HepG2 (cell line): ENCODE data around the gene DPP7. TPM values are rescaled to one million over a fixed set of nuclear protein-coding genes. Genes with fewer than 3 reads are reported as not detected.

ENCODE experiments used
- CENPT ChIP-seq: sonication (generic); formaldehyde crosslinking; IDR thresholded peaks from 2 replicates; pipeline ENCODE4 v1.8.0; 2022; ENCODE audit warnings: low read depth, mild to moderate bottlenecking, moderate library complexity, missing genetic modification reagents
- ESRRA ChIP-seq: sonication (generic); formaldehyde crosslinking; IDR thresholded peaks from 2 replicates; pipeline ENCODE4 v1.5.1; 2020; ENCODE audit warnings: mild to moderate bottlenecking, low read depth, missing genetic modification reagents
- POLR2G ChIP-seq: fragments of 200-400 bp; formaldehyde crosslinking; IDR thresholded peaks from 2 replicates; pipeline ENCODE4 v1.6.1; 2018; ENCODE audit warnings: mild to moderate bottlenecking, low read depth, low read length, moderate library complexity
- RNF2 ChIP-seq: fragments of 450-650 bp; conservative IDR thresholded peaks from 2 replicates; pipeline ENCODE4 v1.6.1; 2016; ENCODE audit warnings: low read depth
- SALL1 ChIP-seq: sonication (generic); formaldehyde crosslinking; IDR thresholded peaks from 2 replicates; pipeline ENCODE4 v1.8.0; 2022; ENCODE audit warnings: mild to moderate bottlenecking, missing genetic modification reagents
- SIN3A ChIP-seq: IDR thresholded peaks from 2 replicates; pipeline ENCODE4 v1.6.1; 2011; ENCODE audit warnings: low read depth, mild to moderate bottlenecking, control low read depth, low read length, borderline replicate concordance
- SNAI1 ChIP-seq: sonication (generic); formaldehyde crosslinking; IDR thresholded peaks from 2 replicates; pipeline ENCODE4 v1.5.0; 2020; ENCODE audit warnings: mild to moderate bottlenecking, missing genetic modification reagents, borderline replicate concordance
- SPEN ChIP-seq: sonication (generic); formaldehyde crosslinking; IDR thresholded peaks from 2 replicates; pipeline ENCODE4 v1.5.1; 2020; ENCODE audit warnings: low read depth, mild to moderate bottlenecking, missing genetic modification reagents
- SYNCRIP ChIP-seq: fragments of 200-400 bp; formaldehyde crosslinking; IDR thresholded peaks from 2 replicates; pipeline ENCODE4 v1.6.1; 2018; ENCODE audit warnings: mild to moderate bottlenecking, low read depth, low read length; ENCODE audit not compliant: insufficient read depth
- YEATS4 ChIP-seq: sonication (generic); formaldehyde crosslinking; IDR thresholded peaks from 2 replicates; pipeline ENCODE4 v1.4.0; 2020; ENCODE audit warnings: missing genetic modification reagents, borderline replicate concordance
- ZBTB3 ChIP-seq: sonication (generic); formaldehyde crosslinking; IDR thresholded peaks from 2 replicates; pipeline ENCODE4 v1.4.0; 2020; ENCODE audit warnings: low read depth, mild to moderate bottlenecking, moderate library complexity, missing genetic modification reagents, borderline replicate concordance
- ZNF274 ChIP-seq: sonication (generic); formaldehyde crosslinking; IDR thresholded peaks from 2 replicates; pipeline ENCODE4 v1.5.1; 2020; ENCODE audit warnings: mild to moderate bottlenecking, missing genetic modification reagents
- ZNF343 ChIP-seq: sonication (generic); formaldehyde crosslinking; IDR thresholded peaks from 2 replicates; pipeline ENCODE4 v1.4.0; 2020; ENCODE audit warnings: mild to moderate bottlenecking, missing genetic modification reagents
- ZNF709 ChIP-seq: sonication (generic); formaldehyde crosslinking; IDR thresholded peaks from 2 replicates; pipeline ENCODE4 v1.5.0; 2020; ENCODE audit warnings: mild to moderate bottlenecking, missing genetic modification reagents
- ZNF75D ChIP-seq: sonication (generic); formaldehyde crosslinking; IDR thresholded peaks from 2 replicates; pipeline ENCODE4 v1.8.1; 2023; ENCODE audit warnings: missing genetic modification reagents, mild to moderate bottlenecking, borderline replicate concordance
- polyA plus RNA-seq, 8 experiments: library from polyadenylated mRNA; depleted of rRNA in 3 of 8; stranded (reverse) in 7 of 8; unstranded in 1 of 8; fragments of >200 nt; fragmentation: Illumina TruSeq in 4 of 8; extraction: Trizol in 4 of 8; gene quantifications; 2 replicates each; pipeline versions ENCODE4 v1.2.1 to v1.2.3, GENCODE V29; 2011 to 2016; ENCODE audit warnings: low read depth in 4 of 8, missing spikeins in 1 of 8, mixed read lengths in 1 of 8; ENCODE audit not compliant: insufficient read depth in 1 of 8
- total RNA-seq, 5 experiments: library from RNA; depleted of rRNA; stranded (reverse); fragments of >200 nt; fragmentation: Illumina TruSeq; extraction: Trizol; gene quantifications; 2 replicates each; pipeline ENCODE4 v1.2.3, GENCODE V29; 2016; ENCODE audit warnings: low read depth in 1 of 5
- TF ChIP-seq, protein P1 (sequence below): IDR thresholded peaks from 2 replicates; pipeline ENCODE4 v1.6.1; 2016; ENCODE audit warnings: low read depth, missing genetic modification reagents, missing compliant biosample characterization
- TF ChIP-seq, protein P2 (sequence below): IDR thresholded peaks from 2 replicates; pipeline ENCODE4 v1.6.1; 2016; ENCODE audit warnings: low read depth
- TF ChIP-seq, protein P3 (sequence below): sonication (generic); formaldehyde crosslinking; IDR thresholded peaks from 2 replicates; pipeline ENCODE4 v1.4.0; 2020; ENCODE audit warnings: missing genetic modification reagents

DPP7 gene
- total and polyA plus RNA-seq, 2 of the 13 experiments (the other 11 are each of a cell fraction or from before 2014, with no cell fraction given) = 1.2 to 4.5 TPM

DNA sequence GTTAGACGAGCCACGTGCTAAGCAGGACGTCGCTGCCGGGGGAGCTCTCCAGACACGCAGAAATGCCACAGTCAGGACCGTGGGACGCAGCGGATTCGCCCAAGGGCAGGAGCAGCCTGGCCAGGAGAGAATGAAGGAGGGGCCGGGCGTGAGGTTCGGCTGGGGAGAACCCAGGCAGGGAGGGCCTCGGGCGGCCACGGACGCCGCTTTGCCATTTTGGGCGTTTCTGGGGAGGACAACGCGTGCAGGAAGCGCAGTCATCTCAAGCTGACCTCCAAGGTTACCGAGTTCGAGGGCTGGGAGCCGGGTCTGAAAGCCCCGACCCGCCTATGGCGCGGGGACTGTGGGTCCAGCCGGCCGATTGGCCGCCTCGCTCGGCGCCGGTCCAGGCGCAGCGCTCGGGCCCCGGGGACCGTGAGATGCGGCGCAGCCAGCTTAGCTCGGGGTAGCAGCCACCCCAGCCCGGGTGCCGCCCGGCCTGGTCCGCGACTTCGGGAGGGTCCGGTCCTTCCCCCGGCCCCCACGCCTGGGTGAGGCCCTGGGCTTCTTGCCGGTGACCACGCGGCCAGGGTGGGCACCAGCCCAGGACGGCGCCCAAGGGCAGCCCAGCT, 28.5 kb downstream of the DPP7 start (continued):
- peak; percentile 25; the same call in 1 of the 2 replicates for TF ChIP-seq SNAI1
- 0 out of 2 replicates have a peak, but pooled peaks have one; percentile 53 for TF ChIP-seq ZBTB3 (CRISPR knock-in tag)
- TF ChIP-seq, protein P1, sequence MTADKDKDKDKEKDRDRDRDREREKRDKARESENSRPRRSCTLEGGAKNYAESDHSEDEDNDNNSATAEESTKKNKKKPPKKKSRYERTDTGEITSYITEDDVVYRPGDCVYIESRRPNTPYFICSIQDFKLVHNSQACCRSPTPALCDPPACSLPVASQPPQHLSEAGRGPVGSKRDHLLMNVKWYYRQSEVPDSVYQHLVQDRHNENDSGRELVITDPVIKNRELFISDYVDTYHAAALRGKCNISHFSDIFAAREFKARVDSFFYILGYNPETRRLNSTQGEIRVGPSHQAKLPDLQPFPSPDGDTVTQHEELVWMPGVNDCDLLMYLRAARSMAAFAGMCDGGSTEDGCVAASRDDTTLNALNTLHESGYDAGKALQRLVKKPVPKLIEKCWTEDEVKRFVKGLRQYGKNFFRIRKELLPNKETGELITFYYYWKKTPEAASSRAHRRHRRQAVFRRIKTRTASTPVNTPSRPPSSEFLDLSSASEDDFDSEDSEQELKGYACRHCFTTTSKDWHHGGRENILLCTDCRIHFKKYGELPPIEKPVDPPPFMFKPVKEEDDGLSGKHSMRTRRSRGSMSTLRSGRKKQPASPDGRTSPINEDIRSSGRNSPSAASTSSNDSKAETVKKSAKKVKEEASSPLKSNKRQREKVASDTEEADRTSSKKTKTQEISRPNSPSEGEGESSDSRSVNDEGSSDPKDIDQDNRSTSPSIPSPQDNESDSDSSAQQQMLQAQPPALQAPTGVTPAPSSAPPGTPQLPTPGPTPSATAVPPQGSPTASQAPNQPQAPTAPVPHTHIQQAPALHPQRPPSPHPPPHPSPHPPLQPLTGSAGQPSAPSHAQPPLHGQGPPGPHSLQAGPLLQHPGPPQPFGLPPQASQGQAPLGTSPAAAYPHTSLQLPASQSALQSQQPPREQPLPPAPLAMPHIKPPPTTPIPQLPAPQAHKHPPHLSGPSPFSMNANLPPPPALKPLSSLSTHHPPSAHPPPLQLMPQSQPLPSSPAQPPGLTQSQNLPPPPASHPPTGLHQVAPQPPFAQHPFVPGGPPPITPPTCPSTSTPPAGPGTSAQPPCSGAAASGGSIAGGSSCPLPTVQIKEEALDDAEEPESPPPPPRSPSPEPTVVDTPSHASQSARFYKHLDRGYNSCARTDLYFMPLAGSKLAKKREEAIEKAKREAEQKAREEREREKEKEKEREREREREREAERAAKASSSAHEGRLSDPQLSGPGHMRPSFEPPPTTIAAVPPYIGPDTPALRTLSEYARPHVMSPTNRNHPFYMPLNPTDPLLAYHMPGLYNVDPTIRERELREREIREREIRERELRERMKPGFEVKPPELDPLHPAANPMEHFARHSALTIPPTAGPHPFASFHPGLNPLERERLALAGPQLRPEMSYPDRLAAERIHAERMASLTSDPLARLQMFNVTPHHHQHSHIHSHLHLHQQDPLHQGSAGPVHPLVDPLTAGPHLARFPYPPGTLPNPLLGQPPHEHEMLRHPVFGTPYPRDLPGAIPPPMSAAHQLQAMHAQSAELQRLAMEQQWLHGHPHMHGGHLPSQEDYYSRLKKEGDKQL = no peak; the same call in 1 of the 2 replicates
- TF ChIP-seq SIN3A = no peak
- TF ChIP-seq CENPT (CRISPR knock-in tag) = no peak
- TF ChIP-seq, protein P2, sequence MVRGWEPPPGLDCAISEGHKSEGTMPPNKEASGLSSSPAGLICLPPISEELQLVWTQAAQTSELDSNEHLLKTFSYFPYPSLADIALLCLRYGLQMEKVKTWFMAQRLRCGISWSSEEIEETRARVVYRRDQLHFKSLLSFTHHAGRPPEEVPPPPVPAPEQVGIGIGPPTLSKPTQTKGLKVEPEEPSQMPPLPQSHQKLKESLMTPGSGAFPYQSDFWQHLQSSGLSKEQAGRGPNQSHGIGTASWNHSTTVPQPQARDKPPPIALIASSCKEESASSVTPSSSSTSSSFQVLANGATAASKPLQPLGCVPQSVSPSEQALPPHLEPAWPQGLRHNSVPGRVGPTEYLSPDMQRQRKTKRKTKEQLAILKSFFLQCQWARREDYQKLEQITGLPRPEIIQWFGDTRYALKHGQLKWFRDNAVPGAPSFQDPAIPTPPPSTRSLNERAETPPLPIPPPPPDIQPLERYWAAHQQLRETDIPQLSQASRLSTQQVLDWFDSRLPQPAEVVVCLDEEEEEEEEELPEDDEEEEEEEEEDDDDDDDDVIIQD (CRISPR knock-in tag) = no peak
- no peak for TF ChIP-seq RNF2
- no peak for TF ChIP-seq SYNCRIP
- TF ChIP-seq YEATS4 (CRISPR knock-in tag) = no peak
- TF ChIP-seq ESRRA (CRISPR knock-in tag) = no peak
- no peak; the same call in 1 of the 2 replicates for TF ChIP-seq SPEN (CRISPR knock-in tag)
- TF ChIP-seq ZNF274 (CRISPR knock-in tag) = no peak
- TF ChIP-seq SALL1 (CRISPR knock-in tag) = peak; percentile 39; the same call in 1 of the 2 replicates
- TF ChIP-seq ZNF709 (CRISPR knock-in tag) = 0 out of 2 replicates have a peak, but pooled peaks have one; percentile 14
- TF ChIP-seq POLR2G = peak; percentile 12; the same call in 1 of the 2 replicates
- peak; percentile 39; the same call in 1 of the 2 replicates for TF ChIP-seq ZNF343 (CRISPR knock-in tag)
- no peak; the same call in 1 of the 2 replicates for TF ChIP-seq ZNF75D (CRISPR knock-in tag)
- TF ChIP-seq, protein P3, sequence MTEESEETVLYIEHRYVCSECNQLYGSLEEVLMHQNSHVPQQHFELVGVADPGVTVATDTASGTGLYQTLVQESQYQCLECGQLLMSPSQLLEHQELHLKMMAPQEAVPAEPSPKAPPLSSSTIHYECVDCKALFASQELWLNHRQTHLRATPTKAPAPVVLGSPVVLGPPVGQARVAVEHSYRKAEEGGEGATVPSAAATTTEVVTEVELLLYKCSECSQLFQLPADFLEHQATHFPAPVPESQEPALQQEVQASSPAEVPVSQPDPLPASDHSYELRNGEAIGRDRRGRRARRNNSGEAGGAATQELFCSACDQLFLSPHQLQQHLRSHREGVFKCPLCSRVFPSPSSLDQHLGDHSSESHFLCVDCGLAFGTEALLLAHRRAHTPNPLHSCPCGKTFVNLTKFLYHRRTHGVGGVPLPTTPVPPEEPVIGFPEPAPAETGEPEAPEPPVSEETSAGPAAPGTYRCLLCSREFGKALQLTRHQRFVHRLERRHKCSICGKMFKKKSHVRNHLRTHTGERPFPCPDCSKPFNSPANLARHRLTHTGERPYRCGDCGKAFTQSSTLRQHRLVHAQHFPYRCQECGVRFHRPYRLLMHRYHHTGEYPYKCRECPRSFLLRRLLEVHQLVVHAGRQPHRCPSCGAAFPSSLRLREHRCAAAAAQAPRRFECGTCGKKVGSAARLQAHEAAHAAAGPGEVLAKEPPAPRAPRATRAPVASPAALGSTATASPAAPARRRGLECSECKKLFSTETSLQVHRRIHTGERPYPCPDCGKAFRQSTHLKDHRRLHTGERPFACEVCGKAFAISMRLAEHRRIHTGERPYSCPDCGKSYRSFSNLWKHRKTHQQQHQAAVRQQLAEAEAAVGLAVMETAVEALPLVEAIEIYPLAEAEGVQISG (CRISPR knock-in tag) = no peak
